Measurements from ENCODE around the gene C22orf23. TPM values are rescaled to one million over a fixed set of nuclear protein-coding genes. Genes with fewer than 3 reads are reported as not detected.
"Not testable (repeated sequence)": the region's sequence is repeated elsewhere in the genome, so short reads cannot be mapped to it uniquely, and the experiment has no call there.

C22orf23 gene
- total RNA-seq, 1 experiment from 2014 or later, result 0.29 TPM

DNA sequence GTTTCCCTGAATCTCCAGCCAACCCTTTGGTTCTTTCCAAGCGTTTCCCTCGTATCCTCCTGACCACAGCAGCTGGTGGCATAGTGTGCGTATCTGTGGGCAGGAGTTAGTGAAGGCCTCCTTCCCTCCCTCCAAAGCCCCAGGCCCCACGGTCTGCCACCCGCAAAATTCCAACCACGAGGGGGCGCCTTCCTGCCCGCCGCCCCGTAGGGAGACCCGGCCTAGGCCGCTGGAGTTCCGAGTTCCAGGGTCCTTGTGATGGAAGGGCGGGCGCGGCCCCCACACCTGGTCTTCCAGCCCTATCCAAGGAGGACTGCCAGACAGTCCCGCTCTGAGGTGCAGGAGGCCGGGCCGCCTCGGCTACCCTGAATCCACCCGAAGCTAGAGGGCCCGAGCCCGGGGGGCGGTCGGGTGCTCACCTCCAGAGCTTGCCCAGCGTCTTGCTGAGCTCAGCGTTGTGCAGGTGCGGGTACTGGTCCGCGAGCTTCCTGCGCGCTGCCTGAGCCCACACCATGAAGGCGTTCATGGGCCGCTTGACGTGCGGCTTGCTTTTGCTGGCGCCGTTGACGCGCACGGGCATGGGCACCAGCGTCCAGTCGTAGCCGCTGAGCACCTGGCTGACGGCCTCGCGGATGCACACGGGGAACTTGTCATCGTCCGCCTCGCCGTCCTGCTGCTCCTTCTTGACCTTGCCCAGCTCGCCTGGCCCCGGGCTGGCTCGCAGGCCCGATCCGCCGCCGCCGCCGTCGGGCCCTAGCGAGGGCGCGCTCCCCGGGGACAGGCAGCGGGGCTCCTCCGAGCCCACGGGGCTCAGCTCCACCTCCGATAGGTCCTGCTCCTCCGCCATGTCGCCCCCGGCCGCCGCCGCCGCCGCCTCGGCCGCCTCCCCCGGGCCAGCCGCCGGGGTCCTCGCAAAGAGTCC, 29.8 kb upstream of the C22orf23 start:
- DNase-seq (ENCODE audit: low read depth), result no peak

DNA sequence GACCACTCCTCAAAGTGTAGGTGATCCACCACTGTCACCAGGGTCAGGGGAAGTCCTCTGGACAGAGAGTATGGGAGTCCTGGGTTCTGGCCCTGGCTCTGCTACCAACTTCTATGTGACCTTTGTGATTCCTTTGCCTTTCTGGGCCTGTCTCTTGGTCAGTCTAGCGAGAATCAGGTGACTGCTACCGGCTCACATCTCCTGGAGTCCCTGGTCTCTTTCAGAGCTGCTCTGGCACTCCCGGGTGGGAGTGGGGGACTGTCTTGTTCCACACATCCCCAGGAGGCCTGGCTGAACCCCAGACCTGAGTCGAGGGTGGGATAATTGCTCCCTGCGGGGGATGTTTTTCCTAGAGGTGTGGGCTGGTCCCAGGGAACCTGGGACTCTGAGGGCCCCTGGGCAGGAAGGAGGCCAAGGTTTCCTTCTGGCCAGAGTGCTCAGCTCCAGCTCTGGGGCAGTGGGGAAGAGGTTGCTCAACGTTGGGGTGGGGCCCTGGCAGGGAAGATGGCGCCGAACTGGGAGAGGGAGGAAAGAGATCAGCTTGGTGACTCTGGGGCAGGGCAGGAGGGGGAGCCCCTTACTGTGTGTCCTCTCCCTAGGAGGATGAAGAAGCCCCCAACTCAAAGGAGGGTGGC, 28.9 kb upstream of the C22orf23 start:
- DNase-seq (ENCODE audit: low read depth), result no peak

DNA sequence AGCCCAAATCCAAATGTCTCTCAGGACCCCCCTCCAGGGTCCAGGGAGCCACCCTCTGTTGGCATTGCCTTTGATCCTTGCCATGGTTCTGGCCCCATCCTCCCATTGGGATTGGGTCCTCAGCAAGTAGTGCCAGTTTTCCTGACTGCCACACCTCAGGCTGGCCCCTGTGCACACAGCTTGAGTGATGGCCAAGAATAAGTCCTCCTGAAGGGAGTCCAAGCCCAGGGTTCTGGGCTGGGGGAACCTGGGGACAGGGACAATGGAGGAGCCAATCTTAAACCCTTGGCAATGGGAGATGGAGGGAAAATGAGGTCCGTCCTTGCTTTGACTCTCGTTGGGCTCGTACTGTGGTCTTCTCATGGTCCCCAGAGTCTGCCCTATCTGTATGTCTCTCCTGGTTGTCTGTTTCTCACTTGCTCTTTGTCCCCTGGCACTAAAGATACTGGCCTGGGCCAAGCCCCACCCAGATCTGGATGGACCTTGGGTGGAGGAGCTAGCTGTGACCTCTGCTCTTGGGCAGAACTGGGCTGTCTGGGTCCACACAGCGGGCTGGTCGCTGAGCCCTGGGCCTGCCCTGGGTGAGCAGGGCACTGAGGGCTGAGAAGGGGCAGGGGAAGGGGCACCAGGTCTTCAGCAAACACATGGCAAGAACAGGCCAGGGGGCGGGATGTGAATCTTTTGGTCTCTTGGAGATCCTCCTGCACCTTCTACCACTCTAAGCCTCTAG, 28.0 kb upstream of the C22orf23 start:
- DNase-seq (ENCODE audit: low read depth), result no peak

DNA sequence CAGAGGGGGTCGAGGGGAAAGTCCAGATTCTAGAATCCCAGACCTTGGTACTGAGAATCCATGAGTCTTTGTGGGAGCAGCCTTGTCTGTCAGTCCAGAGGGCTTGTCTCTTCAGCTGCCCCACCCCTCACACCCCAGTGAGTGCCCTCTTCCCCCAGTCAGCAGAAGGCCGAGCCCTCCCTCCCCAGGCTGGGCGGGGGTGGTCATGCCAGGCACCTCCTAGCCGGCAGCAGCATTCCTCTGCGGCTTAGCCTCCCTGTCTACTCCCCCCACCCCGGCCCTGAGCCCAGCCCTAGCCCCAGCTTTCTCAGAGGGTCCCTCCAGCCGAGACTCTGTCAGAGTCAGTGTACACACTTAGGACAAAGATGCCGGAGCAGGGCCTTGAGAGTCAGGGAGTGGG, 26.4 kb upstream of the C22orf23 start:
- DNase-seq (ENCODE audit: low read depth), result no peak

DNA sequence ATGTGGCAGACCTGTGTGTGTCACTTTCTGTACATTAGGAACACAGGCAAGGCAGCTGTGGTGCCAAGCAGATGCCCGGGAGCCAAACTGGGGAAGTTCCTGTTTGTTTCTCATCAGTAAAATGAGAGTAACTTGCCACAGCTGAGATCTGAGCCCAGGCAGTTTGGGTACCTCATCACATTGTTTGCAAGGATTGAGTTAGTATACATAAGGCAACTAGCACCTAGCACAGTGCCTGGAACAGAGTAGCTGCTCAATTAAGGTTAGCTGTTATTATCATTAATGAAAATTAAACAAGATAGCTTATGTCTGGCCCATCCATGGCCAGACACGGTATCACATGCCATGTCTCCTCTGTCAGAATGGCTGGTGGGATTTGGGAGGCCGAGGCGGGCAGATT, 23.1 kb upstream of the C22orf23 start:
- no peak for DNase-seq (ENCODE audit: low read depth)

DNA sequence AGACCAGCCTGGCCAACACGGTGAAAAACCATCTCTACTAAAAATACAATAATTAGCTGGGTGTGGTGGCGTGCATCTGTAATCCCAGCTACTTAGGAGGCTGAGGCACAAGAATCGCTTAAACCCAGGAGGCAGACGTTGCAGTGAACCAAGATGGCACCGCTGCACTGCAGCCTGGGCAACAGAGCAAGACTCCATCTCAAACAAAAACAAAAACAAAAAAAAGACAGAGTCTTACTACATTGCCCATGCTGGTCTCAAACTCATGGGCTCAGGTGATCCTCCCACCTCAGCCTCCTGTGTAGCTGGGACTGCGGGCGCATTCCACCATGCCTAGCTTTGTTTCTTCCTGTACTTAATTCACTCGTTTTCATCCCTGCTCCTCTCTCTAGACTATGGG, 22.6 kb upstream of the C22orf23 start:
- DNase-seq (ENCODE audit: low read depth), result not testable (repeated sequence)

DNA sequence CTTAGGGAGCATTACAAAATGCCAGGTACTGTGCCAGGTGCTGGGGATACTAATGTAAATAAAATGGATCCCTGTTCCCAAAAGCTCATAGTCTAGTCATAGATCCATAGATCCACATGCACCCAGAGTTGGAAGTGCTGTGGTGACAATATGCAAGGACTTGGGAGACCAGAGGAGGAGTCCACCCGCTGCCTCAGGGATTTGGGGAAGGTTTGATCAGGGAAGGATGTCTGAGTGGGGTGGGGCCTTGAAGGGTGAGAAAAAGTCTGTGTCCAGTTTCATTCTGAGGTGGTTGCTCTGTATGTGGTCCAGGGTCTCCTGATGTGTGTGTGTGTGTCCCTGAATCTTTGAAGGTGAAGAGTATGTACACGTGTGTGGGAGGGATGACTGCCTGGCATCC, 21.8 kb upstream of the C22orf23 start:
- DNase-seq (ENCODE audit: low read depth), result no peak

DNA sequence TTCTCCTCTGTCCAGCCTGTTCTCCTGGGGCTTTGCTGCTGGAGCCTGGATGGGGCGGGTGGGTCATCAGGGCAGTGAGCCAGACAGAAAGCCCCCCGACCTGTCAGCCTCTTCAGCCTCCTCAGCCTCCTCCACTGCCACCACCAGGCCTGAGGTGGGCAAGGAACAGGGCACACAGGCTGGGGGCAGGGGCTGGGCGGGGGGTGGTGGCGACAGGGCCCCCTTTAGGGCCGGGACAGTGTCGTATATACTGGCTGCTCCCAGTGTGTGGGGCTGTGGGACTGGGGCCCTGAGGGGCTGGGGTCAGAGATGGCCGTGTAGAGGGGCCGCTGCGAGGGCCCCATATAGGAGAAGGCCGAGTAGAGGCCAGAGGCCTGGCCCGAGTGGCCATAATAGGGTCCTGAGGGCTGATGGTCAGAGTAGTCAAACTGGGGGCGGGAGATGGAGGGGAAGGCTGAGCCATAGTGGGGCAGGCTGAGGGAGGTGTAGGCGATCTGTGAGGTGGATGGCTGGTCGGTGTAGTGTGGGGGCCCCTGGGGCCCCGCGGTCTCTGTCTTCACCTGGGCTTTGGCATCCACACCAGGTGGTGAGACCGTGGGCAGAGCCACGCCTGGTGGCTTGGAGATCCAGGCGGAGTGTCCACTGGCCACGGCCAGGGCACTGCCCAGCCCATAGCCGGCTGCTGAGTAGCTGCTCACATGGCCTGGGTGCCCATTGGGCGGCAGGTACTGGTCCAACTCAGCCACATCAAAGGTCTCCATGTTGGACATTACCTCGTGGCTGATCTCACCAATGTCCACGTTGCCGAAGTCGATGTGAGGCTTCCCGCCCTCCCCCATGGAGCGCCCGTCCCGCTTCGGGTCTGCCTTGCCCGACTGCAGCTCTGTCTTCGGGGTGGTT, 20.1 kb upstream of the C22orf23 start:
- DNase-seq (ENCODE audit: low read depth), result no peak

DNA sequence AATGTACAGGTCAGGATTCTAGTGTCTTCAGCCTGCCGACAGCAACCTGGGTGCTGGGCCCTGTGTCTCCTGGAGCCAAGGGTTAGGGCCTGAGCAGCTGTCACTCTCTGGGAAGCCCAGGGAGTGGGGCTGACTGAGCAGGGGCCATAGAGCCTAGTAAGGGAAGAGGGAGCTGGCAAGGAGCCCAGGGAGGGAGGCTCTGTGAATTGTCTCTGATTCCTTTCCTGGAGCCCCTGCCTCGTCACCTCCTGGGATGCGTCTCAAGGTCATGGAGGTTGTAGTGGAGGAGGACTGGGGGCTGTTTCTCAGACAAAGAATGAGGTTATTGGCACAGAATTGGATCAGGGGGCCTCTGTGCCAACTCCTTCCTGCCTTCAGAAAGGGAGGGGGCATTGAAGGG, 19.1 kb upstream of the C22orf23 start:
- DNase-seq (ENCODE audit: low read depth), result no peak

DNA sequence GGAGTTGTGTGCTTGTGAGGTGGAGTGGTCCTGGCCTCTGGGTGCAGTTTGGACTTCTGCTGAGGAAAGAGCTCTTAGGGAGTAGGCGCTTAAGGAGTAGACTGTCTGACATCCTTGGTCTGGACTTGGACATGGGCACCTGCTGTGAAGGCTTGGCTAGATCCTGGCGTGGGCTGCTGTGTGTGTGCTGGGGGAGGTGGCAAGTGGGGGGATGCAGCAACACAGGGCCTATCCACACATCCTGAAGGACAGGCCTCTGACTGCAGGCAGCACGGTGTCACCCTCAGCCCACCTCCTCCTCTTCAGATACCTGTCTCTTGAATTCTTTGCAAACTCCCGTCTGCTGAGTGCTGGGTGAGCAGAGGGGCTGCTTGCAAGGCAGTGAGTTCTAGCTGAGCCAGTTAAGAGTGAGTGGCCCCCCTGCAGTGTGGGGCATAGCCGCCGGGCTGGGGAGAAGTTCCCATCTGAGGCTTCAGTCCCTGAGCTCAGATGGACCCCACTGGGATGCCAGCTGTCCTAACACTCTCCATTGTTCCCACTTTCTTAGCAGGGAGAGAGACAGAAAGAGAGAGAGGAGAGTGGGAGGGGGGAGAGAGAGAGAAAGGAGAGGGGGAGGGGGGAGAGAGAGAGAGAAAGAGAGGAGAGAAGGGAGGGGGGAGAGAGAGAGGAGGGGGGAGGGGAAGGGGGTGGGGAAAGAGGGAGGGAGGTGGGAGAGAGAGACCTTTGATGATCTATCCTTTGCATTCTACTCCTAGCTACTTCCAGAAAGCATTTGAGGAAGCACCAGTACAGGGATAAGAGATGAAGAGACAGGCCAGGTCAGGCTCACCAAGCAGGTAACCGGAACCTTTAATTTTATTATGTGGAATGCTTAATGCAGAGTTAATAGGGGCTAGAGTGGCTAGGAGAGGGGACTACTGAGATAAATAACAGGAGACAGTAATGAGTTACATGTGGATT, 18.4 kb upstream of the C22orf23 start:
- no peak for DNase-seq (ENCODE audit: low read depth)

DNA sequence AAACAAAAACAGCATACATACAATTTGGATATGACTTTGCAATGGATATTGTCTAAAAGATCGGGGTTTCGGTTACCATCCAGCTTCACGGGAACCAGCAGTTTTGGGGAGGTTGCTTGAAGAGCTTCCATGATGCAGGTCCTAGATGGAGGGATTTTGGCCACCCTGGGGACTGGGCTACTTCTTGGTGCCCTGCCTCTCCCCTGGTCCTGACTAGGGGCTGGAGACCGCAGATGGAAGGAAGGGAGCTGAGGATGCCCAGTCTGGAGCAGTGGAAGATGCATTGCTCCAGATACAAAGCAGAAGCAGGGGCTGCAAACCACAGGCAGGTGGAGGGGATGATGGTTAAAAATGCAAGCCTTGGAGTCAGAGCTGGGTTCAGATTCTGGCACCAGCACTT, 17.5 kb upstream of the C22orf23 start:
- DNase-seq (ENCODE audit: low read depth), result no peak

DNA sequence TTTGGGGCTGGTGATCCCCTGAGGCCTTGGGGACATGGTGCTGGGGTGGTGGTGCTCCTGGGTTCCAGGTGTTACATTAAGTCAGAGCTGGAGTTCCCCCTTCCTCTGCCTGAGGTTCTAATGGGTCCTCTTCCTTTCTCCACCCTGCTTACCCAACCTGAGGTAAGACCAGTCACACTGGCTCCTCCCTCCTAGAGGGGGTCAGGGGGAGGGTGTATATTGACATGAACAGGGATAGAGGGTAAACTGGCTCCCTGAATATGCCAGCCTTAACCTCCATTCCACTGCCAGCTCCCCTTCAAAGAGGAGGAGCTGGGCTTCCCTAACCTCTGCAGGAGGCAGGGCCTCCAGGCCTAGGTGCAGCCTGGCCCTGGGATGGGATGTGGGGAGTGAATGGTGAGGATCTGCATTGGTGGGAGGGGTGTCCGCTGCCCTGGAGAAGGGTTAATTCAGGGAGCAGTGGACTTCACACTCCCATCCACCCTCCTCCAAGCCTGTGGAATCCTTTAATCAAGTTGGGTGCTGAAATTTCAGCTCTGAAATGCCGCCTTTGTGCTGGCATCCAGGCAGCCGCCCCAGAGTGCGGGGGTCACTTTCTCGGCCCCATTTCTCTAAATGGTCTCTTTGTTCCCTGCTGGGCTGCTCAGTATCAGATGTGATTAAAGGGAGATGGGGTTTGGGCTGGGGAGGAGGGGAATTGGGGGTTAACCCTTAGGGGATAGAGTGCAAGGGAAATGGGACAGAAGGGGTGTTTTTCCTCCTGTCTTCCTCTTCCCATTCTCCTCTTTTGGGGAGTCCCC, 15.3 kb upstream of the C22orf23 start:
- no peak for DNase-seq (ENCODE audit: low read depth)

DNA sequence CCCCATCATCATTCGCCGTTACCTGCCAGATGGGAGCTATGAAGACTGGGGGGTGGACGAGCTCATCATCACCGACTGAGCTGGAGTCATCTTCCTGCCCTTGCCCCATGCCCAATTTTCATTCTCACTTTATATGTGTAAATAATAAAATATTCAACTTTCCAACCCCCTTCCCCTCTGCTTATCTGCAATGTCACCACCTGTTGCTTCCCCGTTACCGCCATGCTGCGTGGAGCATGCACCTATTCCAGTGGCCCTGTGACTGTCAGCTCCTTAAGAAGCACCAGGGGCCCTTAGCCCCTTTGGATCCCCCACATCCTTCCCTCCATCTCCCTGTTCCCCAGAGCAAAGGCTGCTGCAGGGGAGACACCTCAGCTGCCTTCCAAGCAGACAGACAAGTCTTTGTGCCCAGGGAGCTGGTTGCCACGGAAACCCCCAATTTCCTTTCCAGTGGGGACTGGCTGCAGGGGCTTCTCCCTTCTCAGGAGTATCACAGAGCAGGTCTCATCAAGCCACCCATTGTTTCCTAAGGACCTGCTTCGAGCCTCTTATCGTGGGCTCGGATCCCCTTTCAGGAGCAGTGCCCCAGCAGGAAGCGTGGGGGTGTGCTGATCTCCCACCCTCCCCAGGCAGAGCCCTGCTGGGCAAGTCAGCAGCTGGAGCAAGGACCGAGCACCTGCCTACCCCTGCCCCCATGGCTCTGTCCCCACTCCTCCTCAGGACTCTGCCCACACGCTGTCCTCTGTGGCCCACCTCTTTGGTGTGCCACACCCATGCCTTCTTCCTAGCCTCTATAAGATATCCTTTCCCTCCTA, 14.4 kb upstream of the C22orf23 start:
- DNase-seq (ENCODE audit: low read depth), result no peak

DNA sequence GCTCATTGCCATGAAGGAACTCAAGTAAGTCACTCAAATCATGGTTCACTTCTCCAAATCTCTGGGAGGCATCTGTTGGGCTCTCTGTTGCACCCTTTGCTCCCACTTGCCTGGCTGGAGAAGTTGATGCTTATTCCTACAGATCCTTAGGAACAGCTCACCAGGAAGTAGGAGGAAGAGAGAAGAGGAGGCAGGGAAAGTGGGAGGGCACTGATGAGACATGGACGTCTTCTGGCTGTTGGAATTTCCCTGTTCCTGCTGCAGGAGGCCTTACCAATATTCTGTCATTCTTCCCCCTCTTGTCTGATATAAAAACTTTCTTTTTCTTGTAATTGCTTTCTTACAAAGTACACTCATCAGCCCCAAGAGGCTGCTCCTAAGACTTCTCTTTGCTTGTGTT, 13.7 kb upstream of the C22orf23 start:
- DNase-seq (ENCODE audit: low read depth), result no peak

DNA sequence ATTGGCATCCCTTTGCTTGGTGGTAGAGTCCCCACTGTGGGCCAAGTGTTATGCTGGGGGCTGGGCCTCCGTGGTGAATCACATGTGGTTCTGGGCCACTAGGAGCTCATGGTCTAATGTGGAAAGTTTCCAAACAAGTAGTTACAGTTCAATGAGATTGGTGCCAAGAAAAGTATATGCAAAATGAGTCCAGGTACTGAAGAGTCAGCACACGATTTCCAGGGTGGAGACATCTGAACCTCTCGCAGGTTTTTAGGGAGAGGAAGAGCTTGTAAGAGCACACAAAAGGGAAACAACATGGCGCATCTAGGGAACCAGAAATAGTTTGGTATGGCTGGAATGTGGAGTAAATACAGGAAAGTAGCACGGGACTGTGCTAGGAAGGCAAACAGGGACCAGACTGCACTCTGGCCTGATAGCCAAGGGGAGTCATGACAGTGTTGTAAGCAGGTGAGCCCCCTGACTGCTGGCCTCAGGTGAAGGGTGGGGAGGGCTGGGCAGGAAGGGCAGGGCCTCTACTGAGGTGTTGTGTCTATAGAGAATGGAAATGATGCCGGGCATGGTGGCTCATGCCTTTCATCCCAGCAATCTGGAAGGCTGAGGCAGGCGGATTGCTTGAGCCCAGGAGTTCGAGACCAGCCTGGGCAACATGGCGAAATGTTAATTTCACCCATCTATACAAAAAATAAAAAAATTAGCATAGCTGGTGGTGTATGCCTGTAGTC, 12.7 kb upstream of the C22orf23 start:
- no peak for DNase-seq (ENCODE audit: low read depth)

DNA sequence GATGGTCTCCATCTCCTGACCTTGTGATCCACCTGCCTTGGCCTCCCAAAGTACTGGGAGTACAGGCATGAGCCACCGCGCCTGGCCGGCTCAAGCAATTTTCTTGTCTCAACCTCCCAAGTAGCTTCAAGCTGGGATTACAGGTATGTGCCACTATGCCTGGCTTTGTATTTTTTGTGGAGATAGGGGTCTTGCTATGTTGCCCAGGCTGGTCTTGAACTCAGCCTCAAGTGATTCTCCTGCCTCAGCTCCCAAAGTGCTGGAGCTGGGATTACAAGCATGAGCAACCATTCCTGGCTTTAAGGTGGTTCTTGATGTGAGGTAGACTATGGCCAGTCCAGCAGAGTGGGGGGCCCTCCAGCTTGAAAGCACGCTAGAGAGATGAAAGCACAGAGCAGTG, 7.7 kb upstream of the C22orf23 start:
- DNase-seq (ENCODE audit: low read depth), result no peak

DNA sequence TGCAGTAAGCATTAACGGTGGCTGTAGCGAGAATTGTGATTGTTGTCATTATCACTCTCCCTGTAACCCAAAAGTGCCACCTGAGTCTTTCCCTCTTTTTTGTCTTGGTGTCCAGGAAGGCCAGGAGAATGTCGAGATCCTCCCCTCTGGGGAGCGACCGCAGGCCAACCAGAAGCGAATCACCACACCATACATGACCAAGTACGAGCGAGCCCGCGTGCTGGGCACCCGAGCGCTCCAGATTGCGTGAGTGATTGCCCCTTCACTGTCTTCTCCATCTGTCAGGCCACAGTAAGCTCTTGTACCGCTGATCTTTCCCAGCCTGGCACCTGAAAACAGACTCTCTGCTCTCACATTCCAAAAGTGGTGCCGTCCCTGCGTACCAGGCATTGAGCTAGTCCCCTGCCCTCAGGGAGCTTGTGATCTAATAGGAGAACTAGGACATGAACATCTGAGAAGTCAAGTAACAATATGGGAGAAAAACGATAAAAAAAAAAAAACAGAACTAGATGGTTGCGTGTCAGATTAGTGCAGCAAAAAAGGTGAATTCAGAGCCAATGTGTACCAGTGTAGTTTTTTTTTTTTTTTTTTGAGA, 5.9 kb upstream of the C22orf23 start:
- no peak for DNase-seq (ENCODE audit: low read depth)
